GM21526 (cell line): Measurements from ENCODE around the gene ACER3.
"Not testable (repeated sequence)": the region's sequence is repeated elsewhere in the genome, so short reads cannot be mapped to it uniquely, and the experiment has no call there.

Experiments used
- ATAC-seq: cut with Tn5 transposase; IDR thresholded peaks from one replicate; pipeline ENCODE4 v1.9.1; 2021; ENCODE audit warnings: moderate library complexity; ENCODE audit not compliant: unreplicated experiment, low FRiP score

ACER3 gene

GRCh38 chr11:76862794-76863193 is 2.1 kb downstream of the ACER3 start:
- not testable (repeated sequence) for ATAC-seq

GRCh38 chr11:76863196-76863777 is 2.6 kb downstream of the ACER3 start:
- no peak for ATAC-seq

- ATAC-seq: no peak
Measured at GRCh38 chr11:76872959-76873827, 12.5 kb downstream of the ACER3 start.

- ATAC-seq: no peak
Measured at GRCh38 chr11:76878014-76878413, 17.3 kb downstream of the ACER3 start.

- no peak for ATAC-seq
Measured at GRCh38 chr11:76880314-76880713, 19.6 kb downstream of the ACER3 start.

GRCh38 chr11:76880956-76881355 is 20.2 kb downstream of the ACER3 start:
- ATAC-seq: no peak

GRCh38 chr11:76885390-76886097 is 24.8 kb downstream of the ACER3 start:
- ATAC-seq: no peak

- no peak for ATAC-seq
Measured at GRCh38 chr11:76888989-76889388, 28.3 kb downstream of the ACER3 start.

GRCh38 chr11:76889411-76889975 is 28.8 kb downstream of the ACER3 start:
- no peak for ATAC-seq

GRCh38 chr11:76890329-76890728 is 29.6 kb downstream of the ACER3 start:
- ATAC-seq: no peak

GRCh38 chr11:76891285-76891684 is 30.6 kb downstream of the ACER3 start:
- no peak for ATAC-seq

GRCh38 chr11:76891793-76892192 is 31.1 kb downstream of the ACER3 start:
- ATAC-seq: no peak

- ATAC-seq: no peak
Measured at GRCh38 chr11:76892306-76892705, 31.6 kb downstream of the ACER3 start.

- no peak for ATAC-seq
Measured at GRCh38 chr11:76897233-76897632, 36.5 kb downstream of the ACER3 start.

GRCh38 chr11:76901144-76901543 is 40.4 kb downstream of the ACER3 start:
- no peak for ATAC-seq

- not testable (repeated sequence) for ATAC-seq
Measured at GRCh38 chr11:76901622-76902021, 40.9 kb downstream of the ACER3 start.

- ATAC-seq: no peak
Measured at GRCh38 chr11:76902121-76903014, 41.6 kb downstream of the ACER3 start.

GRCh38 chr11:76903325-76903724 is 42.6 kb downstream of the ACER3 start:
- ATAC-seq: no peak

- no peak for ATAC-seq
Measured at GRCh38 chr11:76910620-76911414, 50.1 kb downstream of the ACER3 start.
